Left lobe of liver (tissue), 2 donors: ENCODE results near the gene PAQR4. TPM values are rescaled to one million over a fixed set of nuclear protein-coding genes. Genes with fewer than 3 reads are reported as not detected.
A peak's percentile ranks its signal among the peaks of the same experiment; 100 is the strongest.

Experiments
- ATAC-seq: fragments of 200-7000 bp; cut with Tn5 transposase; one replicate; pipeline ENCODE4 v1.9.1; 2020; ENCODE audit warnings: mild to moderate bottlenecking, moderate library complexity
- DNase-seq: peaks from one replicate; pipeline ENCODE4 v3.0.0-alpha.2; 2020; ENCODE audit warnings: low spot score
- total RNA-seq: library from RNA; stranded (reverse); gene quantifications from one replicate; pipeline ENCODE4 v1.2.1, GENCODE V29; 2021
- donor health status: DM: no; HTN: no; CAD: no; lungs with moderate emphysema.
- donor health status: DM: no; HTN: yes; CAD: no.

Gene PAQR4
- total RNA-seq, 1 donor from 2014 or later: 1.5 TPM

DNA sequence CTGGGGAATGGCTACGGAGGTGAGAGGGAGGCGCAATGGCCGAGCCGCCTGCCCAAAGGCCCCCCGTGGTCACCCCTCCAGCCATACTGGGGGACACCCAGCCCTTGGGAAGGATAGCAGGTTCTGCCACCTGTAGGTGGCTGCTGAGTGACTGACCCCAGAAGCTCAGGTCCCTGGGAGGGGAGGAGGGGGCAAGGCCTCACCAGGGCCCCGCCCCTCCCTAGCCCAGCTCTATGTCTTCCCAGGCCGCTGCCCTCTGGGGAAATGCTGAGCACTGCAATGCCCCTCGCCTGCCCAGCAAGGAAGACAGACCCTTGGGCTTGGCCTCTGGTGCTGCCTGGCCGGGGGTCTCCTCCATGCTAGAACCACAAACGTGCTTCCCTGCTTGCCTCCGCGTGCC lies 32.2 kb downstream of the PAQR4 start:
- ATAC-seq (no peak), DNase-seq (no peak)

DNA sequence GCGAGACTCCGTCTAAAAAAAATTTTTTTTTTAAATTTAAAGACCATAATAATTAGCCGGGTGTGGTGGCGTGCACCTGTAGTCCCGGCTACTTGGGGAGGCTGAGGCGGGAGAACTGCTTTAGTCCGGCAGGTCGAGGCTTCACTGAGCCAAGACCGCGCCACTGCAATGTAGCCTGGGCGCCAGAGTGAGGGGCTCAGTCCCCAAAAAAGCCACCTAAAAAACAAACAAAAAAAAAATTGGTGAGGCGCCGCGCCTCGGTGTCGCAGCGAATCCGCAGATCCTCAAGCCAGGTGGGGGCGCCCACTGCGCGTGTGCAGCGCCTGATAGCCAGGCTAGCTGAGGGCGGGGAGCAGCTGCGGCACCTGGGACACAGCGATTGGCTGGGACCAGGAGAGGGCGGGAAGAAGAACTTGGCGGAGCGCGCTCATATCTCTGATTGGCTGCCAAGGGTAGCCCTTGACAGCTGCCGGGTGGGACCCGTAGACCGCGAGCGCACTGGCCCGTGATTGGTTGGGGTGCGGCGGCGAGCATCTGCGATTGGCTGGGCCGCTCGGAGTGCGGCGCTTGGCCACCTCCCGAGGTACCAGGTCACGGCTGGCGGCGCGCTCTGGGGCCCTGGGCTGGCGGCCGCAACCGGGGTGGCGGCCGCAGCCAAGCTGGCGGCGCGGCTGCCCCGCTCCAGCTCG lies 34.6 kb downstream of the PAQR4 start:
- ATAC-seq: peak; percentile 83
- DNase-seq: peak; percentile 99

DNA sequence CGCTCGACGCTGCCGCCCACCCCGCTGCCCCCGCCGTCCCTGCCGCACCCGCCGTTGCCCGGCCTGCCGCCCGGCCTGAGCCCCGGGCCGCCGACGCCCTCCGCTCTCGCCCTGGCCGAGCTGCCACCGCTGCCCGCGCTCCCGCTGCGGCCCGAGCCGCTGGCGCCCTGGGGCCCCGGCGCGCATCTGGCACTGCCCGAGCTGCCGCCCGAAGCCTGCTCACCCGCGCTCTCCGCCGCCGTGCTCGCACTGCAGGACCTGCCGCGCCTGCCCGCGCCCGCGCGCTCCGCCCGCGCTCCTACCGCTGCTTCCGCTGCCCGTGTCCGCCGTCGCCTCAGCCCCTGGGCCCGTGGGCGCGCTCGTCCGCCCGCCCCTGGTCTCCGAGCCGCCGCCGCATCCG lies 35.2 kb downstream of the PAQR4 start:
- DNase-seq: no peak
- ATAC-seq: no peak

DNA sequence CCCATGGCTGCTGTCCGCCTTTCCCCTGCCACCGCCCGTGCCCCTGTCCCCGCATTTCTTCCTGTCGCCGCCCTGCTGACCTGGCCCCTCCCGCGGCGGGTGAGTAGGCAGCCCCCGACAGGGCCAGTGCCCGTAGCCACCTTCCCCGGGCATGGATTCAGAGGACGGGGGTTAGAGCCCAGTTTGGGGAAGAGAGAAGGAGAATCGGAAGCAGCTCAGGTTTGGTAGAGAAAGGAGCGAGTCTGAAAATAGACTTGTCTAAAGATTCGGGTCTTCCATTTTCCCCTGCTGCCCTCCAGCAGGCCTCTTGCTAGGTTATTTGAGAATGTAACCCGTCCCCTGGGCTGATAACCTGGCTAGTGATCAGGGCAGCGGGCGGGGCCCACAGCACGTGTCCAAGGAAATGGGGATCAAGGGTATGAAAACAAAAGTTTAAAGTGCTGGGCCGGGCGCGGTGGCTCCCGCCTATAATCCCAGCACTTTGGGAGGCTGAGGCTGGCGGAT lies 35.7 kb downstream of the PAQR4 start:
- DNase-seq: peak; percentile 88
- peak; percentile 44 for ATAC-seq

DNA sequence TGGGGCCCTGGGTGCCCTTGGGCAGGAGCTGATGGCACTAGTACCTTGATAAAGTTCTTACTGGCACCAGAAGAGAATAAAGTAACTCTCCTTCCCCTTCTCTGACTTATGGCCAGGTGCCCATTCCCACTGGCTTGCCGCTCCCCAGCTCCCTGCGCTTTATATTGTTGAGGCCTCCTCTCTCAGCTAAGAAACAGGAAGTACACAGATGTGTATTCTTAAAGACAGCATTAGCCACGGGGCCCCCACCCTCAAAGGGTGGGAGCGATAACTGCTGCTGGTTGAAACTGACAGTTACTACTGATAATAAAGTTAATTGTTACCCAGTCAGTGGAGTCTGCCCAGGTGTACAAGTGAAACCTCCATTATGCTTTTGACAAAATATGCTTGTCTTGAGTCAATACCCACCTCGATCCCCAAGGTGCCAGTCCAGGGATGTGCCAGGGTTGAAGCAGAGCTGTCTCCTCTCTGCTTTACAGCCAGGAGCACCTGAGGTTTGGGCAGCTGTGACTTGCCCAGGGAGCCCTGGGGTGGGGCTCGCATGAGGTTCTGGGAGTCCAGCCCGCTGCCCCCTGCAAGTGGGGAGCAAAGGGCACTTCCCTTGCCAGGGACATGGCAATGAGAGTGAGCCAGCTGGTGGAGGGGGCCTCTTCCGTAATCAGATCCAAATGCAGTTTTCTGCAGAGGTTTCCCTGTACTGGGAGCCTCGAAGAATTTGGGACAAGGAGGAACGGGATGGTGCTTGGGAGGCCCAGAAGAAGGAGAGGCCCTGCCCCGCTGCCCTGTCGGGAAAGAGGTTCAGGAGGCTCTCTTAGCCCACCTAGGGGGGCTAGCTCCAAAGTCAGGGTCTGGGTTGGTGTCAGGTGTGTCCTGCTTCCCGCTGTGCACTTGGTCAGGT lies 38.2 kb downstream of the PAQR4 start:
- ATAC-seq (peak; percentile 43), DNase-seq (peak; percentile 87)

DNA sequence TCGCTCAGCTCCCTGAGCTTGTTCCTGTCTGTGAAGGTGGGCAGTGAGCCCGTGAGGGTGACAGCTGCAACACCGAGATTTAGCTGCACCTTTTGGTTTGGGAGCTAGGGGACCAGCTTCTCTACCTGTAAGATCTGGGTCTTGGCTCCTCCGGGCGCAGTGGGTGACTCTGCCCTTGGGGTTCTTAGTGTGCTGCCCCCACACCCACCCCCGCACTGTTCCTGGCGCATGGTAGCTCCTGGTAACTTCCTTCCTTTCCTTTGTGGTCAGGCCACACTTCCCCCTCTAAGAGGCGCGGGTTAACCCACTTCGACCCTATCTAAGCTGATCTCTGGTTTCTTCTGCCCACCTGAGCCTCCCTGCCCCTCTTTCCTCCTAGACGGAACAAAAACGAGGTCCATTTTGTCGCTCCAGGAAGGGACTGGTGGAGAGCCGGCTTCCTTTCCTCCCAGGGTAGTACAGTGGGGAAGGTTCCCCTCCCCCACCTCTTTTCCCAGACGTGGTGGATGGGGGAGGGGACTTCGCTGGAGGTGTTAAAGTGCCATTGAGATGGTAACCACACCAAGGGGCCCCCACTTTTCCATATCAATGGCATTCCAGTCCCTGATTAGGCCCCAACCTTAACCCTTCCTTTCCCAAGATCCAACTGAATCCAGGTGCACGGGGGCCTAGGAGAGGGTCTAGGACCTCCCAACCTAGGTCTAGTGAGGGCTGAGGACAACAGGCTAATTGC lies 39.0 kb downstream of the PAQR4 start:
- no peak for DNase-seq
- ATAC-seq: no peak

DNA sequence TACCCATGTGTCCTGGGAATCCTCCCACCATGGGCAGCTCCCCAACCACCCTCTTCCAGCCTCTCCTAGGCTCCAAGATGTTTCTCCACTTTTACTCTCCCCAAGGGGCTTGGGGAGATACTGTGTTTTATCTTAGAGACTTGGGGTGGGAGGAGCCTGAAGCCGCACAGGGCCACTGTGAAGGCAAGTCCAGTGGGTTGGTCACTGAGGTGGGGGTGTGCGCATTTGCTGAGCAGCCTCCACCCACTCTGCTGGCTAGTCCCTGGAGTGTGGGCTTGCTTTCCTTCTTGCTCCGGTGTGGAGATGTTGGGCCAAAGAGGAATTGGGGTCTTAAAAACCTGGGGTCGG lies 39.5 kb downstream of the PAQR4 start:
- no peak for ATAC-seq
- no peak for DNase-seq

DNA sequence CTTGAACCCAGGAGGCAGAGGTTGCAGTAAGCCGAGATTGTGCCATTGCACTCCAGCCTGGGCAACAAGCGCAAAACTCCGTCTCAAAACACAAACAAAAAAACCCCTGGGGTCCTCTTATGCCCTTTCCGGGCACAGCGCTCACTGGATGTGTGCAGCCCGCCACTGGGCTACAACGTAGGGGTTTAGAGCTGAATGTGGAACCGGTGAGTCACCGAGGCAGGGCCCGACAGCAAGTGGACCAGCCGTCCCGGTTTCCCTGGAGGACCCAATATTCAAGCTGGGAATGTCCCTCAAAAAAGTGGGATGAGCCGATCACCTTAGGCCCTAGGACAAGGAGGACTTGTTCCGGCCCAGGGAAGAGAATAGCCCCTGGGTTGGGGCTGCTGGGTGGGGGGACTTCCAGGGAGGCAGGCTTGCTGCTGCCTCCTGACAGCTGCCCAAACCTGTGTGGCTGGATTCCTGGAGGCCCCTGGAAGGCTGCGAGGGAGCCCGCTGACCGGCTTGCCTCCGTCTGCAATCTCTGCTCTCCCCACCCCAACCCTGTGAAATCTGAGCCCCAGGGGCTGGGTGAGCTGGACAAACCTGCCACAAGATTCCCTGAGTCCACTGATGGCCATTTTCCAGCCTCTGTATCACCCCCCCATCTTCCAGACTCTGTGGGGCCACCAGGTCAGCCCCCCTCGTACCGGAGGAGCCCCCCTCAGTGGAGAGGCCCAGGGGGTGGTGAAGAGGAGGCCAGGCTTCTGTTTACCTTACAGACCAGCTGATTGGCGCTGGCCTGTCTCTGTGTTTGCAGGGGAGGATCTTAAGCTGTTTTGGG lies 40.6 kb downstream of the PAQR4 start:
- DNase-seq (no peak), ATAC-seq (no peak)

DNA sequence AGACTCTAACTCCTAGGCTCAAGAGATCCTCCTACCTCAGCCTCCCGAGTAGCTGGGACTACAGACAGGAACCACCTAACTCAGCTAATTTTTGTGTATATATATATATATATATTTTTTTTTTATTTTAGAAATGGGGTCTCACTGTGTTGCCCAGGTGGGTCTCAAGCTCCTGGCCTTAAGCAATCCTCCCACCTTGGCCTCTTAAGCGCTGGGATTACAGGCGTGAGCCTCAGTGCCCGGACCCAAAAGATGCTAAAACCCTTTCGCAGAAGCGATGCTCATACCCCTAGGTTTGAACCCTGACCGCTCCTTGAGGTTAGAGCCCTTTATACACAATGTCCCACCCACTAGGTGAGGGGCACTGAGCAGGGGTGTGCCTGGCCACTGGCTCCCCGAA lies 41.4 kb downstream of the PAQR4 start:
- DNase-seq: no peak
- ATAC-seq: no peak

DNA sequence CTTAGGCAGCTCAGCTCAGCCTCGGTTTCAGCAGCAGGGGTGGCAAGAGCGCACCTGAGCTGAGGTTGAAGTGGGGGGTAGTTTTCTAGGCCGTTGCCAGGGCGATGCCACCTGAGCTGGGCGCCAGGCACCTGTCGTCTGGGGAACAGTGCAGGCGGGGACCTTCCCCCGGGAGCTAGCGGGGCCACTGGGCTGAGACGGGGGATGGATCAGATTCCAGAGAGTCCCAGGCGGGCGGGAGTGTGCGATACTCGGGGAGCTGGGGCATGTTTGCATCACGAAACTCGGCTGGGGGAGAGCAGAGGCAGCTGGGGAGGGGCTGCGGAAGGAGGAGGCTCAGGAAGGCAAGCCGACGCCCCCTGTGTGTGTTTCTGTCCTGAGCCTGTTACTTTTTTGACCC lies 43.1 kb downstream of the PAQR4 start:
- no peak for ATAC-seq
- no peak for DNase-seq

DNA sequence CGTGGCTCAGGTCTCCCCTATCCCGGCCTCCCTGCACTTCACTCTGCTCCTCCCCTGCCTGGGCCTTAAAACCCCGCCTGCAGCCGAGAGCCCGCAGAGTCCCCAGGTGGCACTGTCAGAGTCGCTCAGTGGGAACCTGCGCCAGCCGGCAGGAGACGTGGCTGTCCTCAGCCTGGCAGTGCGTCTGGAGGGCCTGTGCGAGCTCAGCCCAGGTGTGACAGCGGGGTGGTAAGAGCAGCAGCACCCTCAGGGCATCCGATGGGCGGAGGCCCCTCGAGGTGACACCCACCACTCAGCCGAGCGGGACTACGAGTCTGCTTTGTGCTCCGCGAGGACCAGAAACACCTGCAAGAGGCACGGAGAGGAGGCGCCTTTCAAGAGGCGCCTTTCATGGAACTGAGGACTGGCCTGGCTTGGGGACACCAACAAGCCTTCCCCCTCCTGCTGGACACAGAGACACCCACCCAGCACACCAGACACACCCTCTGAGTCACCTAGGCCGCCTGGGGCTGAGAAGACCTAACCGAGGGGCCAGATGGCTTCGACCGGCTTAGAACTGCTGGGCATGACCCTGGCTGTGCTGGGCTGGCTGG lies 43.8 kb downstream of the PAQR4 start, which contains the start of gene CLDN9:
Gene CLDN9 (plus strand): TSS at position 96 of the 593 bp plus-strand sequence. CDS start 440 bp downstream, at position 536.
- no peak for DNase-seq

DNA sequence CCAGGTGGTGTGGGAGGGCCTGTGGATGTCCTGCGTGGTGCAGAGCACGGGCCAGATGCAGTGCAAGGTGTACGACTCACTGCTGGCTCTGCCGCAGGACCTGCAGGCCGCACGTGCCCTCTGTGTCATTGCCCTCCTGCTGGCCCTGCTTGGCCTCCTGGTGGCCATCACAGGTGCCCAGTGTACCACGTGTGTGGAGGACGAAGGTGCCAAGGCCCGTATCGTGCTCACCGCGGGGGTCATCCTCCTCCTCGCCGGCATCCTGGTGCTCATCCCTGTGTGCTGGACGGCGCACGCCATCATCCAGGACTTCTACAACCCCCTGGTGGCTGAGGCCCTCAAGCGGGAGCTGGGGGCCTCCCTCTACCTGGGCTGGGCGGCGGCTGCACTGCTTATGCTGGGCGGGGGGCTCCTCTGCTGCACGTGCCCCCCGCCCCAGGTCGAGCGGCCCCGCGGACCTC lies 44.4 kb downstream of the PAQR4 start:
- peak; percentile 84 for DNase-seq

More for the DNA sequence above, 43.8 kb downstream of the PAQR4 start, which contains the start of gene CLDN9:
- ATAC-seq: peak; percentile 6

DNA sequence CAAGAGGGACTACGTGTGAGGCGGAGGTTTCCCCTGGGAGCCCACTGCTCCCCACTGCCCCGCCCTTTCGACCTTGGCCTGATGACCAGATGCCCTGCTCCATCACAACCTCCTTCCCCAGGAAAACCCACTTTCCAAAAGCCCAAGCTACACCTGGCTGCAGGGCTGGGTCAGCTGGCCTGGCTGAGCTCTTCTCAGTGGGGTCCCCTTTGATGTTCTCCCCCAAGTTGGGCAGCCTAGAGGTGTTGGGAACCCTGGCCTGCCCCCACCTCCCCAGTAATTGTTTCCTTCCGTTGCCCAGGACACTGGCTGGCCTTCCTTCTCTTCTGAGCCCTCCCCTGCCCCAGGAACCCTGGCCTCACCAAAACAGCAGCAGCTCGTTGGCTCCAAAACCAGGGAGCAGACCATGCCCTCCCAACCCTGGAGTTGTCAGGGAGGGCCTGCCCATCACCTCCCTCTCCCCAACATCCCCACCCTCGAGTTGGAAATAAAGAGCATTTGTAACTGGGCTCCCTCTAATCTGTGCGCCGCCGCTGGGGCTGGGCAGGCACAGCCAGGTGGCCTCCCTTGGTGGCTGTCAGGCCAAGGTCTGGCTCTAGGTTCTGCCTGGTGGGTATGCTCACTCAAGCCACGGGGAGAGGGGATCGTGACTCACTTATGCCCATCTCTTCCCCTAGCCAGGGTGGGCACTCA lies 45.0 kb downstream of the PAQR4 start:
- DNase-seq: no peak
- no peak for ATAC-seq

More for the DNA sequence above, 44.4 kb downstream of the PAQR4 start:
- peak; percentile 91 for ATAC-seq

DNA sequence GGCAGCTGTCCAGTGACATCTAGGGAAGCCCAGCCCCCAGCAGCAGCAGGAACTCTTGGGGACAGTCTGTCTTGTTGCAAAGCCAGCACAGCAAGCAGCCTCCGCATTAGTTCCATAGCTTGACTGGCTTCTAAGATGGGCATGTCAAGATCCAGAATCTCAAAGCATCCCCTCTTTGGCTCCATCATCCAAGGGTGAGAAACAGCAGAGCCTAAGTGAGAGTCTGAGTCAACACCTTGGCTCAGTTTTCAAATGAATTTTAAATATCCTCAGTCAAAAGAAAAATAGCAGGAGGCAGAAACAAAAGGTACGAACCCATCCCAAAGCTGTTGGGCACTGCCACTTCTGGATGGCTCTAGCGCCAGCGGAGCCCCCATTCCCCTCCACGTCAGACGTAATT lies 45.8 kb downstream of the PAQR4 start:
- ATAC-seq (no peak), DNase-seq (no peak)

DNA sequence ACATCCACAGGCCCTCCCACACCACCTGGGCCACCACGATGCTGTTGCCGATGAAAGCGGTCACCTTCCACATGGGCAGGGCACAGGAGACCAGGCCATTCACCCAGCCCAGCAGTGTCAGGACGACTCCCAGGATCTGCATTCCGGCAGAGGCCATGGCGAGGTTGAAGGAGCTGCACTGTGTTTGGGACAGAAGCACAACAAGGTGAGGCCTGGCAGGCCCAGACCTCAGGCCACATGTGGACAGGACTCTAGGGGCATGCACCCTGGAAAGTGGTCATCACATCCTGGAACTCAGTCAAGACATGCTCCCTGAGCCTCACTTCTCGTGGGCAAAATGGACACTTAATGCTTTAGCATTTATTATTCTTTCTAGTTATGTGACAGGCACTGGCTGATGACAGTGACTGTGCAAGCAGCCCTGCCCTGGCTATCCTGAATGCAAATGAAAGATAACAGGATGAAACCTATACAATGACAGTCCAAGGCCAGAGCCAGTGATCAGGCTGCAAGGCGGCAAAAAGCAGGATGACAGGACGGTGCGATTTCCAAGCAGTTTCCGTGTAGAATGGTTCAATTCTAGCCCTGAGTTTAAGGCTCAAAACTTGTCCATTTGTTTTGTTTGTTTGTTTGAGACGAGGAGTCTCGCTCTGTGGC lies 46.8 kb downstream of the PAQR4 start:
- DNase-seq (no peak), ATAC-seq (no peak)

DNA sequence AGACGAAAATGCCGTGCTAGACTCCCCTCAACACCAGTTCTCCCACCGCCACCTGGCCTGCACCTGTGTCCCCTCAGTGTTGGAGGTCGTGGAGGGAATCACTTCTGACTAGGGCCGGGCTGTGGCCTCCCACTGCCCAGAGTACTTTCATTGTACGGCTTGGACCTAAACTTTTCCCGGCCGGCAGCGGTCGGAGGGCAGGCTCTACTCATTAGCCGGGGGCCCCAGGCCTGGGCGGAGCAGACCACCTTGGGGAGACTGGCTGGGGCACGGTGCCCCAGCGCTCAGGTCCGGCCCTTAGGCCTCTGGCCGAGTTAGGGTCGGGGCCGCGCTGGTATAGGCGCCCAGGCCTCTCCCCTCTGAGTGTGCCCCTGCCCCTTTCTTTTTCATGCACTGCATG lies 48.2 kb downstream of the PAQR4 start:
- DNase-seq (no peak), ATAC-seq (no peak)

DNA sequence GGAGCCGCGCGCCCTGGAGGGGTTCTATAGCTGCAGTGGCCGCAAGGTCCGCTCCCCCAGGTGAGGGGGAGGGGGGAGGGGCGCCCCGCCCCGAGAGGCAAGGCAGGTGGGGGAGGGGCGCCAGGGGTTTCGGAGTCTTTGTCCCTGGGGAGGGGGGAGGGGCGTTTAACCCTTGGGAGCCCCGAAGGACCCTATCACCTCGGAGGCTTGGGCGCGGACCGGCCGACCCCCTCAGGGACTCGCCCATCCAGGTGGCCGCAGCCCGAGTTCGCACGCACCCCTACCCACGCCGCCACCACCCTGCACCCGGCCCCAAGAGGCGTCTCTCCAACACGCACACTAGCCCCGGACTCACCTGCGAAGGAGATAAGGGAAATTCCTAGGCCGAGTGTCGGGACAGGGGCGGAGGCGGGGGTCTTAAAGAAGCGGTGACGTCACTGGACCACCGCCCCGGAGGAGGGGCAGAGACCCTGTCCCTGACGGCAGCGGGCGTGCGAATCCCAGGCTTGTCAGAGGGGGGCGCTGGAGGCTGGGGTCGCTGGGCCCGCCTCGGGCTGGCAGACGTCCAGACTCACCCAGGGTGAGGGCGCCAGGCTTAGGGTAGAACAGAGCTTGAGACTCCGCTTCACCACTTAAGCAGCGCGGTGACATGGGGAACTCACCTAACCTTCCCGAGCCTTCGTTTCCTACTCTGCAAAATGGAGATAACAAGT lies 48.8 kb downstream of the PAQR4 start, which contains the start of gene CLDN6:
Gene CLDN6 (minus strand): TSS at position 390 of the 713 bp plus-strand sequence. CDS start 2,162 bp downstream, outside the sequence.
- no peak for DNase-seq
- no peak for ATAC-seq
